ENCODE measurements around the gene SLC35C1. TPM values are rescaled to one million over a fixed set of nuclear protein-coding genes. Genes with fewer than 3 reads are reported as not detected.
A peak's percentile ranks its signal among the peaks of the same experiment; 100 is the strongest.

SLC35C1 gene
- total and polyA plus RNA-seq, 2 of the 13 experiments (the other 11 are each of a cell fraction or from before 2014, with no cell fraction given): 2.9 to 7.0 TPM

GRCh38 chr11:45812581-45813548 lies 7.9 kb downstream of the SLC35C1 start:
- POLR2A ChIA-PET: interaction anchor here (0.8 kb wide), 1 partner anchor 34 kb away, joined by 3 read pairs; no protein-coding TSS in a partner anchor
- H3K4me2 ChIP-seq (ENCODE audit: low read depth, low read length): no peak overlapping the region
- no peak for TF ChIP-seq STAT6 (CRISPR knock-in tag; IDR thresholded peaks at IDR 0.05; ENCODE audit: borderline replicate concordance)
- no peak for TF ChIP-seq FLYWCH1 (CRISPR knock-in tag; IDR thresholded peaks at IDR 0.05)
- no peaks in the 10 kb centered on the region; the same call in 1 of the 2 replicates for H4K20me1 ChIP-seq (ENCODE audit: insufficient read depth, low read length)
- H3K9ac ChIP-seq (ENCODE audit: insufficient read depth, low read depth, low read length): no peak overlapping the region
- H3K27ac ChIP-seq (ENCODE audit: extremely low read length, insufficient read depth, low read length): no peak overlapping the region
- H3K4me3 ChIP-seq (replicated peaks in 1 of 3; ENCODE audit: insufficient read depth in 1 of 3, low read depth in 2 of 3, low read length in 3 of 3): no peak overlapping the region
- FAIRE-seq (no peak), DNase-seq (ENCODE audit: low spot score) (no peak), ATAC-seq (no peak)
- H3K36me3 ChIP-seq (replicated peaks in 1 of 2; ENCODE audit: control insufficient read depth in 1 of 2, insufficient read depth in 2 of 2, low read length in 2 of 2): peaks cover 1 to 16% of the 10 kb centered on the region in 2 experiments; a peak in 2 of 5 replicates
- CTCF ChIA-PET (ENCODE audit: low intra/inter-chr PET ratio, low total read pairs): no interaction called here
- no peak overlapping the region for H2AFZ ChIP-seq (ENCODE audit: low read length)
- peaks cover 11% of the 10 kb centered on the region for H3K4me1 ChIP-seq (ENCODE audit: insufficient read depth, low read length)
- H3K27me3 ChIP-seq (ENCODE audit: control insufficient read depth in 1 of 2, insufficient read depth in 2 of 2, low read length in 2 of 2): no peaks in the 10 kb centered on the region
- no peaks in the 10 kb centered on the region for H3K9me3 ChIP-seq (ENCODE audit: low read length)
- no TSS peak for BruUV-seq (replicated peaks)
- intact Hi-C loops (cut with micrococcal nuclease; ENCODE audit: unreplicated experiment) (no loop called here), in situ Hi-C loops (cut with HindIII; ENCODE audit: extremely low pct_ligation_motif_present, low pct_unique_long_range_greater_than_20kb) (no loop called here)
- H3K79me2 ChIP-seq (ENCODE audit: insufficient read depth, low read length): no peaks in the 10 kb centered on the region
- WGBS (ENCODE audit: low lambda C conversion rate): 92% methylated on average over 6 of the region's 7 CpGs

GRCh38 chr11:45815747-45816146 lies 10.8 kb downstream of the SLC35C1 start:
- Histone ChIP-seq H3K79me2 (ENCODE audit: insufficient read depth, low read length) (no peaks in the 10 kb centered on the region), H3K27me3 (ENCODE audit: control insufficient read depth in 1 of 2, insufficient read depth in 2 of 2, low read length in 2 of 2) (no peaks in the 10 kb centered on the region), H4K20me1 (ENCODE audit: insufficient read depth, low read length) (no peaks in the 10 kb centered on the region), H3K9me3 (ENCODE audit: low read length) (no peaks in the 10 kb centered on the region), H2AFZ (ENCODE audit: low read length) (no peak overlapping the region), H3K4me2 (ENCODE audit: low read depth, low read length) (no peak overlapping the region), H3K4me1 (ENCODE audit: insufficient read depth, low read length) (no peaks in the 10 kb centered on the region), H3K9ac (ENCODE audit: insufficient read depth, low read depth, low read length) (no peak overlapping the region), H3K4me3 (replicated peaks in 1 of 3; ENCODE audit: insufficient read depth in 1 of 3, low read depth in 2 of 3, low read length in 3 of 3) (no peak overlapping the region), H3K27ac (ENCODE audit: extremely low read length, insufficient read depth, low read length) (no peak overlapping the region), H3K36me3 (replicated peaks in 1 of 2; ENCODE audit: control insufficient read depth in 1 of 2, insufficient read depth in 2 of 2, low read length in 2 of 2) (0 out of 5 replicates have a peak, but pooled peaks cover 1 to 4% of the 10 kb centered on the region in 2 experiments)
- intact Hi-C loops (cut with micrococcal nuclease; ENCODE audit: unreplicated experiment): no loop called here
- WGBS (ENCODE audit: low lambda C conversion rate): 34% methylated on average over 3 of the region's 3 CpGs
- ATAC-seq: peak; percentile 77
- no TSS peak for BruUV-seq (replicated peaks)
- DNase-seq (ENCODE audit: low spot score): no peak
- peak; percentile 56 for FAIRE-seq
- CTCF ChIA-PET (ENCODE audit: low intra/inter-chr PET ratio, low total read pairs): no interaction called here
- in situ Hi-C loops (cut with HindIII; ENCODE audit: extremely low pct_ligation_motif_present, low pct_unique_long_range_greater_than_20kb): no loop called here
- POLR2A ChIA-PET: no interaction called here
- no peak for TF ChIP-seq NFRKB (IDR thresholded peaks at IDR 0.05)
- no peak for TF ChIP-seq FIP1L1 (IDR thresholded peaks at IDR 0.05; ENCODE audit: borderline replicate concordance, insufficient read depth, low read depth, low read length)
- no peak for TF ChIP-seq KLF13 (CRISPR knock-in tag; IDR thresholded peaks at IDR 0.05)
- no peak for TF ChIP-seq PHF8 (CRISPR knock-in tag; IDR thresholded peaks at IDR 0.05)
- no peak for TF ChIP-seq ZNF230 (CRISPR knock-in tag; IDR thresholded peaks at IDR 0.05)
- no peak for TF ChIP-seq GTF2F1 (IDR thresholded peaks at IDR 0.05; ENCODE audit: low read length)
- no peak for TF ChIP-seq ZNF446 (CRISPR knock-in tag; IDR thresholded peaks at IDR 0.05)
- no peak for TF ChIP-seq ZFP1 (CRISPR knock-in tag; IDR thresholded peaks at IDR 0.05)
- no peak for TF ChIP-seq TBX2 (CRISPR knock-in tag; IDR thresholded peaks at IDR 0.05; ENCODE audit: borderline replicate concordance)
- no peak for TF ChIP-seq REL (CRISPR knock-in tag; conservative IDR thresholded peaks at IDR 0.05)
- TF ChIP-seq HOXA7 (CRISPR knock-in tag; IDR thresholded peaks at IDR 0.05): no peak
- no peak for TF ChIP-seq ZNF670 (CRISPR knock-in tag; IDR thresholded peaks at IDR 0.05; ENCODE audit: borderline replicate concordance)

Measured in HepG2 (cell line).